Mesothelial cell of epicardium (in vitro differentiated cells): ENCODE measurements around the gene CUL7. TPM values are rescaled to one million over a fixed set of nuclear protein-coding genes. Genes with fewer than 3 reads are reported as not detected.

ENCODE experiments used
- DNase-seq, 2 experiments: peaks; one replicate each; pipeline ENCODE4 v3.0.0; 2021; ENCODE audit warnings: low spot score in 2 of 2; ENCODE audit not compliant: unreplicated experiment in 2 of 2
- H3K27ac Mint-ChIP-seq: 2 replicates; pipeline ENCODE4 v1.8.0; 2021; ENCODE audit warnings: mixed read lengths
- H3K27me3 Mint-ChIP-seq: 2 replicates; pipeline ENCODE4 v1.8.0; 2021; ENCODE audit warnings: low read depth, mixed read lengths
- H3K36me3 Mint-ChIP-seq: 2 replicates; pipeline ENCODE4 v1.8.0; 2021; ENCODE audit warnings: mixed read lengths
- H3K4me1 Mint-ChIP-seq: 2 replicates; pipeline ENCODE4 v1.8.0; 2021; ENCODE audit warnings: mixed read lengths
- H3K4me3 Mint-ChIP-seq: 2 replicates; pipeline ENCODE4 v1.8.0; 2021; ENCODE audit warnings: mild to moderate bottlenecking, moderate library complexity, mixed read lengths
- H3K9me3 Mint-ChIP-seq: 2 replicates; pipeline ENCODE4 v1.8.0; 2021; ENCODE audit warnings: mixed read lengths
- total RNA-seq: library from RNA; stranded (reverse); gene quantifications from 3 replicates; pipeline ENCODE4 v1.2.1, GENCODE V29; 2021
- TF ChIP-seq, protein P1 (sequence below): fragments of 200-600 bp; sonication (generic); IDR thresholded peaks from one replicate; pipeline ENCODE4 v1.5.0; 2021; ENCODE audit warnings: antibody characterized with exemption; ENCODE audit not compliant: unreplicated experiment

The CUL7 gene
- total RNA-seq, 1 donor from 2014 or later: 90.9 TPM

DNA sequence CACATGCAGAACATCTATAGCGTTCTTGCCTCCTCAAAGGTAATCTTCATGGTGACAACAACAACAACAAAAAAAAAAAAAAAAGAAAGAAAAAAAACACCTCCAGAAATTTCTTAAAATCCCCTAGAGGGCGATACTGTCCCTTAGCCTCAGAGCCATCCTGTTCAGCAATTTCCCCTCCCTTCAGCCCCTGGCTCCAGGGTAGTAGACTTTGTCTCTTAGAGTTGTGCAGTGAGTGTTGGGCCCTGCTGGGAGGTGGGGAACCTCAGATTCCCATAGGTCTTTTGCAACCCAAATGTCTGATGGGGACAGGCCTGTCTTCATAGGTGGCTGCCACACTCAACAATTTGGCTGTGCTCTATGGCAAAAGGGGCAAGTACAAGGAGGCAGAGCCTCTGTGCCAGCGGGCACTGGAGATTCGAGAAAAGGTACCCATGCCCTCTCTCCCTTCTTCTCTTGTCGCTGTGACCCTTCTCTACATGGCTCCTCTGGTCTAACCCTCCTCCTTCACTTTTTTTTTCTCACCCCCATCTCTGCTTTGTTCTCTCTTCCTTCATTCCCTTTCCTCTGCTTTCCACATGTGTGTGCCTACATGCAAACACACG is 16.5 kb upstream of the CUL7 start:
- Mint-ChIP-seq H3K27ac (peak overlapping the region; percentile 66), H3K4me3 (no peak overlapping the region), H3K9me3 (no peaks in the 10 kb centered on the region), H3K36me3 (peaks cover 27% of the 10 kb centered on the region), H3K4me1 (peaks cover 18% of the 10 kb centered on the region), H3K27me3 (no peaks in the 10 kb centered on the region)
- DNase-seq: peak in 1 of 2 experiments; percentile 48
- TF ChIP-seq, protein P1, sequence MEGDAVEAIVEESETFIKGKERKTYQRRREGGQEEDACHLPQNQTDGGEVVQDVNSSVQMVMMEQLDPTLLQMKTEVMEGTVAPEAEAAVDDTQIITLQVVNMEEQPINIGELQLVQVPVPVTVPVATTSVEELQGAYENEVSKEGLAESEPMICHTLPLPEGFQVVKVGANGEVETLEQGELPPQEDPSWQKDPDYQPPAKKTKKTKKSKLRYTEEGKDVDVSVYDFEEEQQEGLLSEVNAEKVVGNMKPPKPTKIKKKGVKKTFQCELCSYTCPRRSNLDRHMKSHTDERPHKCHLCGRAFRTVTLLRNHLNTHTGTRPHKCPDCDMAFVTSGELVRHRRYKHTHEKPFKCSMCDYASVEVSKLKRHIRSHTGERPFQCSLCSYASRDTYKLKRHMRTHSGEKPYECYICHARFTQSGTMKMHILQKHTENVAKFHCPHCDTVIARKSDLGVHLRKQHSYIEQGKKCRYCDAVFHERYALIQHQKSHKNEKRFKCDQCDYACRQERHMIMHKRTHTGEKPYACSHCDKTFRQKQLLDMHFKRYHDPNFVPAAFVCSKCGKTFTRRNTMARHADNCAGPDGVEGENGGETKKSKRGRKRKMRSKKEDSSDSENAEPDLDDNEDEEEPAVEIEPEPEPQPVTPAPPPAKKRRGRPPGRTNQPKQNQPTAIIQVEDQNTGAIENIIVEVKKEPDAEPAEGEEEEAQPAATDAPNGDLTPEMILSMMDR: peak; percentile 71

DNA sequence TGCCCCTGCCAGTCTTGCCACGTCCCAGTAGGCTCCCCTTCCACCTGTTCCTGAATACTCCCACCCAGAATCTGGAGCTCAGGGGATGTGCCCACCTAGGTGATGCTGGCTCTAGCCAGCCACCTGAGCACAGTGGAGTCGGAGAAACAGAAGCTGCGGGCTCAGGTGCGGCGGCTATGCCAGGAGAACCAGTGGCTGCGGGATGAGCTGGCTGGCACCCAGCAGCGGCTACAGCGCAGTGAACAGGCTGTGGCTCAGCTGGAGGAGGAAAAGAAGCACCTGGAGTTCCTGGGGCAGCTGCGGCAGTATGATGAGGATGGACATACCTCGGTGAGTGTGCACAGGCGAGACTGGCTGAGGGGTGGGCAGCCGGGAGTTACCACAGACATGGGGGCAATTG is 9.2 kb upstream of the CUL7 start:
- H3K27ac Mint-ChIP-seq: no peak overlapping the region
- no peak for DNase-seq
- TF ChIP-seq, protein P1: no peak
- peaks cover 29% of the 10 kb centered on the region for H3K36me3 Mint-ChIP-seq
- H3K27me3 Mint-ChIP-seq: no peaks in the 10 kb centered on the region
- peaks cover 28% of the 10 kb centered on the region for H3K4me1 Mint-ChIP-seq
- no peak overlapping the region for H3K4me3 Mint-ChIP-seq
- no peaks in the 10 kb centered on the region for H3K9me3 Mint-ChIP-seq

DNA sequence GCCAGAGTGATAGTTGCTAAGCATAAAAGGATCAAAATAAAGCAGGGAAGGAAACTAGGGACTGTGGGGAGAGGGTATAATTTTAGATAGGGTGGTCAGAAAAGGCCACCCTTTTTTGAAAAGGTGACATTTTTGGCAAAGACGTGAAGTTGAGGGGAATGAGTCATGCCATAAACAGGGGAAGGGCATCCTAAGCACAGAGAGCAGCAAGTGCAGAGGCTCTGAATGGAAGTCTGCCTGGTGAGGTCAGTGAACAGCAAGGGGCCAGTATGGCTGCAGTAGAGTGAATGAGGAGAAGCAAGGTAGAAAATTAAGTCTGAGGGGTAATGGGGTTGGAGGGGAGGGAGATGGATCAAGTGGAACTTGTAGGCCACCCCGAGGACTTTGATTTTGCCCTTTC is 8.2 kb upstream of the CUL7 start:
- Mint-ChIP-seq H3K9me3 (no peaks in the 10 kb centered on the region), H3K4me1 (peaks cover 28% of the 10 kb centered on the region), H3K27me3 (no peaks in the 10 kb centered on the region), H3K4me3 (peak overlapping the region; percentile 98), H3K27ac (peak overlapping the region; percentile 24), H3K36me3 (peaks cover 29% of the 10 kb centered on the region)
- no peak for DNase-seq
- TF ChIP-seq, protein P1: no peak

DNA sequence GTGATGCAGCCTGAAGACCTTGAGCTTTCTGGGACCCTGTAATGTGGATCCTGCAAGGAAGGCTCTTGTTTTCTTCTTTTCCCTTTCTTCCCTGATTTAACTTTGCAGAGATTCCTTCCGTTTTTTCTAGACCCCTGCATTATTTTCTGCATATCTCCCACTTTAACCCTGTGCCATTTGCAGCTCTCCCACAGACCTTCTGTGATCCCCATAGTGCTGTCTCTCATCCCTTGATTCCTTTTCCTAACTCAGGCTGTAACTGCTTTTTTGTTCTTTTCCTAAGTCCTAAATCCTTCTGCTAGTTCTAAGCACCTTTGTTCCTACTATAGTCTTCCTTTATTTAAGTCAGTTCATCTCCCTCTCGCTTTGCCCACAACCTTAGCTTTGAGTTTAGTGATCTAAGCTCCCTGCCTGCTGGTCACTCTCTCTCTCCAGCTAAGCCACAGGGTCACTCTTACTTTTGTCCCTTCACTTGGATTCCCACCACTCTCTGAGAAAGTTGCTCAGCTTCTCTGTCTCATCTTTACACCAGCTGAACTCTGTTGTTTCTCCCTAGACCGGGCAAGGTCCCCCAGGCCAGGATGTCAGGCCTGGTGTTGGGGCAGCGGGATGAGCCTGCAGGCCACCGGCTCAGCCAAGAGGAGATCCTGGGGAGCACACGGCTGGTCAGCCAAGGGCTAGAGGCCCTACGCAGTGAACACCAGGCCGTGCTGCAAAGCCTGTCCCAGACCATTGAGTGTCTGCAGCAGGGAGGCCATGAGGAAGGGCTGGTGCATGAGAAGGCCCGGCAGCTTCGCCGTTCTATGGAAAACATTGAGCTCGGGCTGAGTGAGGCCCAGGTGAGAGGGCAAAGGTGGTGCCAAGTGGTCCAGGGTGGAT is 7.3 kb upstream of the CUL7 start:
- Mint-ChIP-seq H3K4me3 (peak overlapping the region; percentile 98), H3K27ac (peak overlapping the region; percentile 98), H3K27me3 (no peaks in the 10 kb centered on the region), H3K36me3 (peaks cover 26% of the 10 kb centered on the region), H3K9me3 (no peaks in the 10 kb centered on the region), H3K4me1 (peaks cover 28% of the 10 kb centered on the region)
- DNase-seq: no peak
- TF ChIP-seq, protein P1: no peak

DNA sequence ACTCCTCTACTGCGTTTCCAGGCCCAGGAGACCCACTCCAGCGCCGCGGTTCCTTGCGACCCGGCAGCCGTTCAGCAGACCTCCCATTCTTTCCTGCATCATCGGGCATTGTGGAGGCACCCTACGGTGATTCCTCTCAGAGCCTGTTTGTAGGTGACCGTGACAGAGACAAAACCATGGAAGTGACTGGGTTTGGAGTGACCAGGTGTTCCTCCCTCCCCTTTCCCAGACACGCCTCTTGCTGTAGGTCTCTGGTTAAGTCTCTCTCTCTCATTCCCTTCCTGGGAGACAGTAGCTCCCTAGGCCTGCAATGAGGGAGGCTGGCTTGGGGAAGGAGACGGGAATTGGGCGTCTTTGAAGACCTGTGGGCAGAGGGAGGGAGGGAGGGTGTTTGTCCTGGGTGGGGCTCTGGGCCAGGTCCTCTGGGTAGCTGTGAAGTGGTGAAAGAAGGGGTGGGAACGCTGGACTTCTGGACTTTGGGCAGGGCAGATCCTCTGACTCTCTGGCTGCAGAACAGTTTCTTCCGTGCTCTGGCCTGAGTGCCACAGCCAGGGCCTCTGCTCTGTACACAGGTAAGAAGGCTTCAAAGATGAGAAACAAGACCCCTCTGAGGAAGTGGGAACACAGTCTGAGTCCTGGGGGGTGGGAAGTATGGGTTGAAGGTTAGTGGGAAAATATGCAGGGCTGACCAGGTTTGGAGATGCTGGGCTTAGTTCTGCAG is 6.5 kb upstream of the CUL7 start:
- H3K27ac Mint-ChIP-seq: peak overlapping the region; percentile 98
- TF ChIP-seq, protein P1: no peak
- no peaks in the 10 kb centered on the region for H3K27me3 Mint-ChIP-seq
- peaks cover 28% of the 10 kb centered on the region for H3K4me1 Mint-ChIP-seq
- peaks cover 29% of the 10 kb centered on the region for H3K36me3 Mint-ChIP-seq
- DNase-seq: no peak
- H3K4me3 Mint-ChIP-seq: peak overlapping the region; percentile 98
- no peaks in the 10 kb centered on the region for H3K9me3 Mint-ChIP-seq
